ENCODE results near the gene ZNF689.

DNA sequence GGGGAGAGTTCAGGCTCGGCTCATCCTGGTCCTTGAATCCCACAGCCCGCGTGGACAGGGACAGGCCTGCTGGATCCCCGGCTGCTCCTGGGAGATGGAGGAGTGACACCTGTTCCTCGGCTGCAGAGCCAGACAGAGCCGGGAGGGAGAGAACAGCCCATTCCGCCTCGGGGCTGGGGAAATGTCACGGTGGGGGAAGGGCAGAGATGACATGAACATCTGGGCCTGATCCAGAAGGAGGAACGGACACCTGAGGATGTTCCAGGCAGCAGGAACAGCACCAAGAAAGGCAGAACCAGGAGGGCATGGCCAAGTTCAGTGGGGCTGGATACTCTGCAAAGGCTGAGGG, 54.1 kb downstream of the ZNF689 start:
- TF ChIP-seq, protein P1, sequence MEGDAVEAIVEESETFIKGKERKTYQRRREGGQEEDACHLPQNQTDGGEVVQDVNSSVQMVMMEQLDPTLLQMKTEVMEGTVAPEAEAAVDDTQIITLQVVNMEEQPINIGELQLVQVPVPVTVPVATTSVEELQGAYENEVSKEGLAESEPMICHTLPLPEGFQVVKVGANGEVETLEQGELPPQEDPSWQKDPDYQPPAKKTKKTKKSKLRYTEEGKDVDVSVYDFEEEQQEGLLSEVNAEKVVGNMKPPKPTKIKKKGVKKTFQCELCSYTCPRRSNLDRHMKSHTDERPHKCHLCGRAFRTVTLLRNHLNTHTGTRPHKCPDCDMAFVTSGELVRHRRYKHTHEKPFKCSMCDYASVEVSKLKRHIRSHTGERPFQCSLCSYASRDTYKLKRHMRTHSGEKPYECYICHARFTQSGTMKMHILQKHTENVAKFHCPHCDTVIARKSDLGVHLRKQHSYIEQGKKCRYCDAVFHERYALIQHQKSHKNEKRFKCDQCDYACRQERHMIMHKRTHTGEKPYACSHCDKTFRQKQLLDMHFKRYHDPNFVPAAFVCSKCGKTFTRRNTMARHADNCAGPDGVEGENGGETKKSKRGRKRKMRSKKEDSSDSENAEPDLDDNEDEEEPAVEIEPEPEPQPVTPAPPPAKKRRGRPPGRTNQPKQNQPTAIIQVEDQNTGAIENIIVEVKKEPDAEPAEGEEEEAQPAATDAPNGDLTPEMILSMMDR (IDR thresholded peaks at IDR 0.05) = no peak
- no peak for TF ChIP-seq POLR2A (IDR thresholded peaks at IDR 0.05)
